SJCRH30 (cell line): Measurements from ENCODE around the gene ATP2A1. TPM values are rescaled to one million over a fixed set of nuclear protein-coding genes. Genes with fewer than 3 reads are reported as not detected.
"Not testable (repeated sequence)": the region's sequence is repeated elsewhere in the genome, so short reads cannot be mapped to it uniquely, and the experiment has no call there.

ENCODE experiments used
- DNase-seq, 2 experiments: peaks; one replicate each; pipeline ENCODE4 v3.0.0-alpha.2; 2015 to 2020
- H3K27ac ChIP-seq: fragments of 250-450 bp; sonication (Bioruptor Pico); 2 replicates; pipeline ENCODE4 v1.5.1; 2020; ENCODE audit warnings: mild to moderate bottlenecking, moderate library complexity
- H3K27me3 ChIP-seq: fragments of 250-450 bp; sonication (Bioruptor Pico); 2 replicates; pipeline ENCODE4 v1.5.1; 2020; ENCODE audit warnings: mild to moderate bottlenecking, moderate library complexity
- H3K36me3 ChIP-seq: fragments of 250-450 bp; sonication (Bioruptor Pico); 2 replicates; pipeline ENCODE4 v1.5.1; 2020; ENCODE audit warnings: mild to moderate bottlenecking, moderate library complexity
- H3K4me1 ChIP-seq: fragments of 250-450 bp; sonication (Bioruptor Pico); 2 replicates; pipeline ENCODE4 v1.5.1; 2020; ENCODE audit warnings: mild to moderate bottlenecking, moderate library complexity
- H3K4me3 ChIP-seq: fragments of 250-450 bp; sonication (Bioruptor Pico); 2 replicates; pipeline ENCODE4 v1.5.1; 2020; ENCODE audit warnings: mild to moderate bottlenecking, moderate library complexity
- H3K9me3 ChIP-seq: fragments of 250-450 bp; sonication (Bioruptor Pico); replicated peaks from 2 replicates; pipeline ENCODE4 v1.5.1; 2020; ENCODE audit warnings: mild to moderate bottlenecking, moderate library complexity
- total RNA-seq: library from RNA; depleted of rRNA; stranded (reverse); fragments of >200 nt; shearing (Covaris generic); gene quantifications from 2 replicates; pipeline ENCODE4 v1.2.3, GENCODE V29; 2014

The ATP2A1 gene
- total RNA-seq, 1 experiment from 2014 or later = 24.8 TPM

- peak overlapping the region; percentile 86 for H3K4me3 ChIP-seq
- no peaks in the 10 kb centered on the region for H3K36me3 ChIP-seq
- H3K27me3 ChIP-seq = no peaks in the 10 kb centered on the region
- DNase-seq = no peak
- no peaks in the 10 kb centered on the region for H3K4me1 ChIP-seq
- H3K27ac ChIP-seq = no peak overlapping the region; the same call in 1 of the 2 replicates
- H3K9me3 ChIP-seq = no peaks in the 10 kb centered on the region
Observed at GRCh38 chr16:28924399-28924761, 46.1 kb downstream of the ATP2A1 start.

- DNase-seq = peak; percentile 92 to 94
- no peaks in the 10 kb centered on the region for H3K4me1 ChIP-seq
- H3K9me3 ChIP-seq = no peaks in the 10 kb centered on the region
- H3K36me3 ChIP-seq = no peaks in the 10 kb centered on the region
- H3K4me3 ChIP-seq = peak within 1 kb of the TSS; percentile 86
- no peaks in the 10 kb centered on the region for H3K27me3 ChIP-seq
- peak within 1 kb of the TSS; percentile 93 for H3K27ac ChIP-seq
Observed at GRCh38 chr16:28924762-28925385, 46.6 kb downstream of the ATP2A1 start, which contains the start of gene RABEP2. Gene RABEP2, minus strand, starts transcription at chr16:28925238. Its CDS starts 75 bp downstream, at chr16:28925163.

- H3K4me3 ChIP-seq = peak overlapping the region; percentile 86
- H3K27me3 ChIP-seq = no peaks in the 10 kb centered on the region
- DNase-seq = peak; percentile 83
- peak overlapping the region; percentile 93 for H3K27ac ChIP-seq
- no peaks in the 10 kb centered on the region for H3K36me3 ChIP-seq
- no peaks in the 10 kb centered on the region for H3K9me3 ChIP-seq
- no peaks in the 10 kb centered on the region; the same call in 1 of the 2 replicates for H3K4me1 ChIP-seq
Observed at GRCh38 chr16:28925386-28926228, 47.3 kb downstream of the ATP2A1 start.

GRCh38 chr16:28926284-28926683, 48.0 kb downstream of the ATP2A1 start:
- DNase-seq, H3K4me1 ChIP-seq, H3K27me3 ChIP-seq, H3K27ac ChIP-seq, H3K36me3 ChIP-seq, H3K9me3 ChIP-seq: not testable (repeated sequence)
- H3K4me3 ChIP-seq = peak overlapping the region; percentile 86

- Histone ChIP-seq H3K9me3 (no peaks in the 10 kb centered on the region), H3K4me1 (peaks cover 6% of the 10 kb centered on the region), H3K4me3 (no peak overlapping the region), H3K36me3 (no peaks in the 10 kb centered on the region), H3K27ac (no peak overlapping the region), H3K27me3 (no peaks in the 10 kb centered on the region)
- DNase-seq = no peak
Observed at GRCh38 chr16:28927815-28928214, 49.5 kb downstream of the ATP2A1 start.

GRCh38 chr16:28930203-28930602, 51.9 kb downstream of the ATP2A1 start:
- H3K4me3 ChIP-seq = no peak overlapping the region
- no peaks in the 10 kb centered on the region for H3K27me3 ChIP-seq
- no peaks in the 10 kb centered on the region for H3K9me3 ChIP-seq
- no peak for DNase-seq
- no peak overlapping the region for H3K27ac ChIP-seq
- H3K36me3 ChIP-seq = no peaks in the 10 kb centered on the region
- H3K4me1 ChIP-seq = peaks cover 6% of the 10 kb centered on the region

- peak; percentile 58 to 74 for DNase-seq
- no peaks in the 10 kb centered on the region for H3K9me3 ChIP-seq
- H3K4me1 ChIP-seq = peaks cover 6% of the 10 kb centered on the region
- no peaks in the 10 kb centered on the region for H3K36me3 ChIP-seq
- H3K27me3 ChIP-seq = no peaks in the 10 kb centered on the region
- H3K27ac ChIP-seq = no peak overlapping the region
- no peak overlapping the region for H3K4me3 ChIP-seq
Observed at GRCh38 chr16:28930652-28931051, 52.4 kb downstream of the ATP2A1 start.

GRCh38 chr16:28931801-28932225, 53.5 kb downstream of the ATP2A1 start, which contains the start of gene CD19:
Gene CD19, plus strand, starts transcription at chr16:28931971. Its CDS starts 30 bp downstream, at chr16:28932001.
- peaks cover 6% of the 10 kb centered on the region for H3K4me1 ChIP-seq
- DNase-seq = no peak
- H3K4me3 ChIP-seq = no peak within 1 kb of the TSS
- H3K27me3 ChIP-seq = no peaks in the 10 kb centered on the region
- no peak within 1 kb of the TSS for H3K27ac ChIP-seq
- H3K36me3 ChIP-seq = no peaks in the 10 kb centered on the region
- H3K9me3 ChIP-seq = no peaks in the 10 kb centered on the region

GRCh38 chr16:28932339-28933141, 54.3 kb downstream of the ATP2A1 start:
- Histone ChIP-seq H3K4me1 (peaks cover 6% of the 10 kb centered on the region), H3K27ac (no peak overlapping the region), H3K4me3 (no peak overlapping the region), H3K27me3 (no peaks in the 10 kb centered on the region), H3K9me3 (no peaks in the 10 kb centered on the region), H3K36me3 (no peaks in the 10 kb centered on the region)
- DNase-seq = no peak

GRCh38 chr16:28933171-28933570, 54.9 kb downstream of the ATP2A1 start:
- no peaks in the 10 kb centered on the region for H3K36me3 ChIP-seq
- no peaks in the 10 kb centered on the region for H3K27me3 ChIP-seq
- H3K9me3 ChIP-seq = no peaks in the 10 kb centered on the region
- H3K27ac ChIP-seq = no peak overlapping the region
- H3K4me1 ChIP-seq = peaks cover 6% of the 10 kb centered on the region
- H3K4me3 ChIP-seq = no peak overlapping the region
- no peak for DNase-seq

- H3K9me3 ChIP-seq = no peaks in the 10 kb centered on the region
- H3K4me1 ChIP-seq = peaks cover 6% of the 10 kb centered on the region
- H3K4me3 ChIP-seq = no peak overlapping the region
- no peaks in the 10 kb centered on the region for H3K27me3 ChIP-seq
- no peaks in the 10 kb centered on the region for H3K36me3 ChIP-seq
- DNase-seq = no peak
- H3K27ac ChIP-seq = no peak overlapping the region
Observed at GRCh38 chr16:28935346-28935745, 57.1 kb downstream of the ATP2A1 start.

- peak; percentile 45 to 61 for DNase-seq
- H3K36me3 ChIP-seq = no peaks in the 10 kb centered on the region
- H3K27ac ChIP-seq = no peak overlapping the region
- H3K27me3 ChIP-seq = no peaks in the 10 kb centered on the region
- no peaks in the 10 kb centered on the region for H3K9me3 ChIP-seq
- H3K4me1 ChIP-seq = peaks cover under 1% of the 10 kb centered on the region
- no peak overlapping the region for H3K4me3 ChIP-seq
Observed at GRCh38 chr16:28935924-28936783, 57.9 kb downstream of the ATP2A1 start.

GRCh38 chr16:28936784-28937155, 58.5 kb downstream of the ATP2A1 start:
- Histone ChIP-seq H3K27ac (no peak overlapping the region), H3K27me3 (no peaks in the 10 kb centered on the region), H3K4me3 (no peak overlapping the region), H3K9me3 (no peaks in the 10 kb centered on the region), H3K36me3 (no peaks in the 10 kb centered on the region), H3K4me1 (no peaks in the 10 kb centered on the region)
- DNase-seq = no peak

- H3K27ac ChIP-seq = no peak overlapping the region
- no peaks in the 10 kb centered on the region for H3K4me1 ChIP-seq
- no peaks in the 10 kb centered on the region for H3K36me3 ChIP-seq
- DNase-seq = no peak
- H3K27me3 ChIP-seq = no peaks in the 10 kb centered on the region
- no peak overlapping the region for H3K4me3 ChIP-seq
- no peaks in the 10 kb centered on the region for H3K9me3 ChIP-seq
Observed at GRCh38 chr16:28937222-28937876, 59.1 kb downstream of the ATP2A1 start.
